ENCODE data around the gene LEMD3.

GRCh38 chr12:65229441-65229840, 60.1 kb downstream of the LEMD3 start:
- no peak for TF ChIP-seq SIN3A (IDR thresholded peaks at IDR 0.05; ENCODE audit: borderline replicate concordance, low read depth, low read length)
- TF ChIP-seq, protein P1, sequence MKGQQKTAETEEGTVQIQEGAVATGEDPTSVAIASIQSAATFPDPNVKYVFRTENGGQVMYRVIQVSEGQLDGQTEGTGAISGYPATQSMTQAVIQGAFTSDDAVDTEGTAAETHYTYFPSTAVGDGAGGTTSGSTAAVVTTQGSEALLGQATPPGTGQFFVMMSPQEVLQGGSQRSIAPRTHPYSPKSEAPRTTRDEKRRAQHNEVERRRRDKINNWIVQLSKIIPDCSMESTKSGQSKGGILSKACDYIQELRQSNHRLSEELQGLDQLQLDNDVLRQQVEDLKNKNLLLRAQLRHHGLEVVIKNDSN (IDR thresholded peaks at IDR 0.05; ENCODE audit: borderline replicate concordance, low read depth) = no peak
- TF ChIP-seq, protein P2, sequence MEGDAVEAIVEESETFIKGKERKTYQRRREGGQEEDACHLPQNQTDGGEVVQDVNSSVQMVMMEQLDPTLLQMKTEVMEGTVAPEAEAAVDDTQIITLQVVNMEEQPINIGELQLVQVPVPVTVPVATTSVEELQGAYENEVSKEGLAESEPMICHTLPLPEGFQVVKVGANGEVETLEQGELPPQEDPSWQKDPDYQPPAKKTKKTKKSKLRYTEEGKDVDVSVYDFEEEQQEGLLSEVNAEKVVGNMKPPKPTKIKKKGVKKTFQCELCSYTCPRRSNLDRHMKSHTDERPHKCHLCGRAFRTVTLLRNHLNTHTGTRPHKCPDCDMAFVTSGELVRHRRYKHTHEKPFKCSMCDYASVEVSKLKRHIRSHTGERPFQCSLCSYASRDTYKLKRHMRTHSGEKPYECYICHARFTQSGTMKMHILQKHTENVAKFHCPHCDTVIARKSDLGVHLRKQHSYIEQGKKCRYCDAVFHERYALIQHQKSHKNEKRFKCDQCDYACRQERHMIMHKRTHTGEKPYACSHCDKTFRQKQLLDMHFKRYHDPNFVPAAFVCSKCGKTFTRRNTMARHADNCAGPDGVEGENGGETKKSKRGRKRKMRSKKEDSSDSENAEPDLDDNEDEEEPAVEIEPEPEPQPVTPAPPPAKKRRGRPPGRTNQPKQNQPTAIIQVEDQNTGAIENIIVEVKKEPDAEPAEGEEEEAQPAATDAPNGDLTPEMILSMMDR (IDR thresholded peaks at IDR 0.05) = no peak

Data from SK-N-SH (cell line).